IMR-90 (cell line): ENCODE measurements around the gene STXBP6. TPM values are rescaled to one million over a fixed set of nuclear protein-coding genes. Genes with fewer than 3 reads are reported as not detected.

ENCODE experiments used
- ATAC-seq: fragments of 200-7000 bp; cut with Tn5 transposase; 2 replicates; pipeline ENCODE4 v1.9.1; 2020; ENCODE audit warnings: low read depth, mild to moderate bottlenecking, moderate library complexity
- BruUV-seq: library from RNA; stranded (reverse); fragments of 400-500 nt; replicated peaks from 2 replicates; lab custom pipeline; 2021; lab: Mats Ljungman, UMichigan
- CTCF ChIA-PET: fragments of 300-600 bp; formaldehyde crosslinking; extraction: SDS; loops from one replicate; lab custom pipeline; 2021; ENCODE audit warnings: antibody characterized with exemption; lab: Yijun Ruan, JAX
- POLR2A ChIA-PET: fragments of 300-600 bp; sonication (Branson Sonifier 250); formaldehyde crosslinking; loops from one replicate; lab custom pipeline; 2022; ENCODE audit warnings: antibody characterized with exemption; ENCODE audit not compliant: unreplicated experiment; lab: Charles Lee
- DNase-seq: peaks from one replicate; pipeline ENCODE4 v3.0.0; 2013
- H2AFZ ChIP-seq: replicated peaks from 2 replicates; pipeline ENCODE3; 2013; ENCODE audit warnings: low read length, mild to moderate bottlenecking; ENCODE audit not compliant: poor library complexity
- H2AK5ac ChIP-seq: 2 replicates; pipeline ENCODE4 v1.6.1; 2013; ENCODE audit warnings: low read depth, low read length, inconsistent platforms
- H2AK9ac ChIP-seq: replicated peaks from 2 replicates; pipeline ENCODE3; 2013; ENCODE audit warnings: mild to moderate bottlenecking, low read depth, low read length, moderate library complexity; ENCODE audit not compliant: poor library complexity
- H2BK120ac ChIP-seq: 2 replicates; pipeline ENCODE4 v1.6.1; 2013; ENCODE audit warnings: low read depth, low read length, inconsistent platforms
- H2BK15ac ChIP-seq: 3 replicates; pipeline ENCODE4 v1.6.1; 2013; ENCODE audit warnings: low read depth, low read length, inconsistent platforms
- H2BK20ac ChIP-seq: 2 replicates; pipeline ENCODE4 v1.6.1; 2013; ENCODE audit warnings: low read depth, mild to moderate bottlenecking, inconsistent platforms, low read length, moderate library complexity
- H2BK5ac ChIP-seq: 2 replicates; pipeline ENCODE4 v1.6.1; 2013; ENCODE audit warnings: mild to moderate bottlenecking, low read depth, low read length, inconsistent platforms; ENCODE audit not compliant: poor library complexity, severe bottlenecking
- H3K14ac ChIP-seq: replicated peaks from 2 replicates; pipeline ENCODE4 v1.6.1; 2013; ENCODE audit warnings: low read depth, low read length, inconsistent platforms
- H3K18ac ChIP-seq: 2 replicates; pipeline ENCODE4 v1.6.1; 2013; ENCODE audit warnings: low read depth, low read length, control low read depth
- H3K23ac ChIP-seq: 2 replicates; pipeline ENCODE4 v1.6.1; 2013; ENCODE audit warnings: low read depth, low read length, inconsistent platforms
- H3K27ac ChIP-seq: 2 replicates; pipeline ENCODE4 v1.5.1; 2013; ENCODE audit warnings: mild to moderate bottlenecking, control low read depth, low read length; ENCODE audit not compliant: insufficient read depth
- H3K27me3 ChIP-seq: 2 replicates; pipeline ENCODE4 v1.6.1; 2013; ENCODE audit warnings: low read length; ENCODE audit not compliant: control insufficient read depth, insufficient read depth
- H3K36me3 ChIP-seq: 2 replicates; pipeline ENCODE4 v1.6.1; 2013; ENCODE audit warnings: low read length, mixed read lengths; ENCODE audit not compliant: control insufficient read depth, insufficient read depth
- H3K4ac ChIP-seq: 2 replicates; pipeline ENCODE4 v1.6.1; 2013; ENCODE audit warnings: low read depth, low read length, inconsistent platforms
- H3K4me1 ChIP-seq: 2 replicates; pipeline ENCODE4 v1.6.1; 2013; ENCODE audit warnings: low read length, mixed read lengths; ENCODE audit not compliant: control insufficient read depth, insufficient read depth
- H3K4me2 ChIP-seq: 2 replicates; pipeline ENCODE4 v1.6.1; 2013; ENCODE audit warnings: low read depth, mild to moderate bottlenecking, control low read depth, low read length, moderate library complexity
- H3K4me3 ChIP-seq: 2 replicates; pipeline ENCODE4 v1.5.1; 2013; ENCODE audit warnings: low read depth, mild to moderate bottlenecking, control low read depth, low read length, moderate library complexity; ENCODE audit not compliant: insufficient read depth
- H3K56ac ChIP-seq: 2 replicates; pipeline ENCODE4 v1.6.1; 2013; ENCODE audit warnings: low read length, inconsistent platforms; ENCODE audit not compliant: insufficient read depth; ENCODE audit errors: extremely low read depth
- H3K79me1 ChIP-seq, 2 experiments: 2 replicates each; pipeline ENCODE4 v1.6.1; 2013; ENCODE audit warnings: low read length in 2 of 2, inconsistent platforms in 1 of 2, low read depth in 1 of 2
- H3K9ac ChIP-seq: 2 replicates; pipeline ENCODE4 v1.6.1; 2013; ENCODE audit warnings: low read depth, low read length, control low read depth
- H3K9me1 ChIP-seq: 2 replicates; pipeline ENCODE4 v1.6.1; 2013; ENCODE audit warnings: low read length, inconsistent platforms; ENCODE audit not compliant: insufficient read depth
- H3K9me3 ChIP-seq: 2 replicates; pipeline ENCODE4 v1.6.1; 2013; ENCODE audit warnings: low read length; ENCODE audit not compliant: control insufficient read depth, insufficient read depth
- H4K20me1 ChIP-seq: 2 replicates; pipeline ENCODE4 v1.6.1; 2013; ENCODE audit warnings: low read length, inconsistent platforms; ENCODE audit not compliant: insufficient read depth
- H4K5ac ChIP-seq: 2 replicates; pipeline ENCODE4 v1.6.1; 2013; ENCODE audit warnings: mild to moderate bottlenecking, low read depth, low read length, control low read depth
- H4K8ac ChIP-seq, 2 experiments: 2 replicates each; pipeline ENCODE4 v1.6.1; 2013; ENCODE audit warnings: low read depth in 2 of 2, low read length in 2 of 2, control low read depth in 1 of 2, inconsistent platforms in 1 of 2
- H4K91ac ChIP-seq: 2 replicates; pipeline ENCODE4 v1.6.1; 2013; ENCODE audit warnings: low read depth, low read length, inconsistent platforms; ENCODE audit not compliant: insufficient read depth
- BHLHE40 ChIP-seq: fragments of 150-350 bp; IDR thresholded peaks from 2 replicates; pipeline ENCODE4 v1.6.1; 2016; ENCODE audit warnings: mild to moderate bottlenecking, low read depth, low read length
- CEBPB ChIP-seq: IDR thresholded peaks from 2 replicates; pipeline ENCODE4 v1.6.1; 2012; ENCODE audit warnings: low read depth, low read length, improper control_type of control experiment
- CHD1 ChIP-seq: IDR thresholded peaks from 2 replicates; pipeline ENCODE4 v1.6.1; 2012; ENCODE audit warnings: low read depth, low read length, improper control_type of control experiment
- FOS ChIP-seq: fragments of 150-350 bp; IDR thresholded peaks from 2 replicates; pipeline ENCODE4 v1.6.1; 2016; ENCODE audit warnings: low read depth, low read length
- MAFK ChIP-seq: IDR thresholded peaks from 2 replicates; pipeline ENCODE4 v1.6.1; 2012; ENCODE audit warnings: low read depth, low read length, improper control_type of control experiment
- MAZ ChIP-seq: IDR thresholded peaks from 2 replicates; pipeline ENCODE4 v1.6.1; 2012; ENCODE audit warnings: low read depth, mild to moderate bottlenecking, low read length, improper control_type of control experiment, moderate library complexity, borderline replicate concordance
- MXI1 ChIP-seq: IDR thresholded peaks from 2 replicates; pipeline ENCODE4 v1.6.1; 2012; ENCODE audit warnings: low read depth, mild to moderate bottlenecking, low read length, moderate library complexity, borderline replicate concordance
- NFE2L2 ChIP-seq: fragments of 150-350 bp; IDR thresholded peaks from 2 replicates; pipeline ENCODE4 v1.6.1; 2016; ENCODE audit warnings: low read depth, mild to moderate bottlenecking, low read length
- POLR2A ChIP-seq: IDR thresholded peaks from 2 replicates; pipeline ENCODE4 v1.6.1; 2012; ENCODE audit warnings: mild to moderate bottlenecking, low read depth, low read length
- RAD21 ChIP-seq: IDR thresholded peaks from 2 replicates; pipeline ENCODE4 v1.6.1; 2012; ENCODE audit warnings: low read length, improper control_type of control experiment
- RCOR1 ChIP-seq: IDR thresholded peaks from 2 replicates; pipeline ENCODE4 v1.6.1; 2012; ENCODE audit warnings: mild to moderate bottlenecking, low read length, improper control_type of control experiment; ENCODE audit not compliant: insufficient replicate concordance
- RFX5 ChIP-seq: IDR thresholded peaks from 2 replicates; pipeline ENCODE4 v1.8.0; 2012; ENCODE audit warnings: low read depth, mild to moderate bottlenecking, low read length, moderate library complexity
- SMC3 ChIP-seq: fragments of 150-350 bp; IDR thresholded peaks from 2 replicates; pipeline ENCODE4 v1.6.1; 2016; ENCODE audit warnings: low read depth, mild to moderate bottlenecking, antibody characterized with exemption, low read length, moderate library complexity
- WGBS, 2 experiments: methylation state at CpG; one replicate each; pipeline versions ENCODE4 v1.1.5 to v1.1.7; 2013; ENCODE audit warnings: missing lambda C conversion rate in 2 of 2; ENCODE audit not compliant: insufficient read length in 1 of 2; ENCODE audit errors: extremely low coverage in 2 of 2; 5-methylcytosine and 5-hydroxymethylcytosine counted together
- dilution Hi-C: fragments of 300-500 bp; cut with HindIII; formaldehyde crosslinking; loops from one replicate; pipeline ENCODE4 v1.14.3; 2018; ENCODE audit warnings: low sequenced_read_pairs; ENCODE audit not compliant: unreplicated experiment
- in situ Hi-C: fragments of 300-500 bp; cut with MboI; formaldehyde crosslinking; loops from 3 replicates; pipeline ENCODE4 v1.14.3; 2019; ENCODE audit warnings: low sequenced_read_pairs, inconsistent platforms, mixed read lengths
- intact Hi-C: fragments of 100-400 bp; cut with micrococcal nuclease; formaldehyde crosslinking; loops from 2 replicates; pipeline ENCODE4 v1.10.0; 2022
- polyA plus RNA-seq, 3 experiments: library from polyadenylated mRNA; depleted of rRNA; stranded (reverse); fragments of >200 nt; gene quantifications; 2 replicates each; pipeline ENCODE4 v1.2.3, GENCODE V29; 2012; ENCODE audit warnings: low replicate concordance in 1 of 3
- total RNA-seq: library from RNA; depleted of rRNA; stranded (reverse); fragments of >200 nt; gene quantifications from 2 replicates; pipeline ENCODE4 v1.2.3, GENCODE V29; 2012
- TF ChIP-seq, protein P1 (sequence below): fragments of 150-350 bp; IDR thresholded peaks from 2 replicates; pipeline ENCODE4 v1.6.1; 2016; ENCODE audit warnings: low read depth, mild to moderate bottlenecking, low read length, moderate library complexity, borderline replicate concordance
- TF ChIP-seq, protein P2 (sequence below): conservative IDR thresholded peaks from 2 replicates; pipeline ENCODE4 v1.5.1; 2012; ENCODE audit warnings: mild to moderate bottlenecking, low read depth, low read length, improper control_type of control experiment
- TF ChIP-seq, protein P3 (sequence below): fragments of 150-350 bp; IDR thresholded peaks from 2 replicates; pipeline ENCODE4 v1.6.1; 2017; ENCODE audit warnings: mild to moderate bottlenecking, antibody characterized with exemption, low read length, low read depth

Gene STXBP6
- total and polyA plus RNA-seq, 2 of the 4 experiments (the other 2 are of a cell fraction), result 14.2 to 14.3 TPM

DNA sequence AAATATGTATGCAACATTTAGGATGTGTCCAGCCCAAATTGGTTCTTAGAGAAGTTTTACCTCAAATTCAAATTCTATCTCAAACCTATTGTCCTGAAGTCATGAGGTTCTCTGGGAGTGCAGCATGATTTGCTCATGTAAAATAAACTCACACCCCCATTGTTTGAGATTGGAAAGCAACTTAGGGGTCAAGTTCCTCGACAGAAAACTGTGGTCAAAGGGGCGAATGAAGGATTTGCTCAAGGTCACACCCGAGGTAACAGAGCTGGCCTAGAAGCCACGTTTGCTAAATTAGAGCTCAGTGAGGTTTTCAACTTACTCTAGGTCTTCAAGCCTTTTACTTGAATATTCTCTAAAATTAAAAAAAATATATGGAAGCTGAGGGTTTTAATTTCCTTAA is 218.3 kb downstream of the STXBP6 start:
- H3K27ac ChIP-seq, result no peak overlapping the region
- H2AK5ac ChIP-seq, result no peak overlapping the region
- H3K14ac ChIP-seq, result no peak overlapping the region
- no peak overlapping the region for H2BK5ac ChIP-seq
- no peak overlapping the region for H3K23ac ChIP-seq
- H4K8ac ChIP-seq, result no peak overlapping the region
- no CpG with 5 or more reads among the region's 4 CpGs for WGBS, 2 experiments
- H3K4ac ChIP-seq, result no peak overlapping the region
- in situ Hi-C loops (no loop called here), intact Hi-C loops (no loop called here), dilution Hi-C loops (no loop called here)
- H3K4me3 ChIP-seq, result no peak overlapping the region
- no peak for ATAC-seq
- H4K20me1 ChIP-seq, result no peaks in the 10 kb centered on the region
- no peak overlapping the region for H3K56ac ChIP-seq
- no peak overlapping the region for H4K91ac ChIP-seq
- CTCF ChIA-PET, result no interaction called here
- H2BK20ac ChIP-seq, result no peak overlapping the region
- no peaks in the 10 kb centered on the region for H3K36me3 ChIP-seq
- no peaks in the 10 kb centered on the region for H3K9me1 ChIP-seq
- no TSS peak for BruUV-seq
- H2AFZ ChIP-seq, result no peak overlapping the region
- H2AK9ac ChIP-seq, result no peak overlapping the region
- no peak overlapping the region for H3K18ac ChIP-seq
- H3K4me2 ChIP-seq, result no peak overlapping the region
- no peak overlapping the region for H2BK15ac ChIP-seq
- DNase-seq, result no peak
- H3K79me1 ChIP-seq, result no peaks in the 10 kb centered on the region
- H2BK120ac ChIP-seq, result no peak overlapping the region
- no peak overlapping the region for H4K5ac ChIP-seq
- H3K9ac ChIP-seq, result no peak overlapping the region
- POLR2A ChIA-PET, result no interaction called here
- no peak for TF ChIP-seq RAD21
- TF ChIP-seq BHLHE40, result no peak
- TF ChIP-seq CEBPB, result no peak
- no peak for TF ChIP-seq SMC3
- TF ChIP-seq MAFK, result no peak
- TF ChIP-seq FOS, result no peak
- TF ChIP-seq MAZ, result no peak
- TF ChIP-seq, protein P1, sequence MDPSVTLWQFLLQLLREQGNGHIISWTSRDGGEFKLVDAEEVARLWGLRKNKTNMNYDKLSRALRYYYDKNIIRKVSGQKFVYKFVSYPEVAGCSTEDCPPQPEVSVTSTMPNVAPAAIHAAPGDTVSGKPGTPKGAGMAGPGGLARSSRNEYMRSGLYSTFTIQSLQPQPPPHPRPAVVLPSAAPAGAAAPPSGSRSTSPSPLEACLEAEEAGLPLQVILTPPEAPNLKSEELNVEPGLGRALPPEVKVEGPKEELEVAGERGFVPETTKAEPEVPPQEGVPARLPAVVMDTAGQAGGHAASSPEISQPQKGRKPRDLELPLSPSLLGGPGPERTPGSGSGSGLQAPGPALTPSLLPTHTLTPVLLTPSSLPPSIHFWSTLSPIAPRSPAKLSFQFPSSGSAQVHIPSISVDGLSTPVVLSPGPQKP, result no peak
- TF ChIP-seq, protein P2, sequence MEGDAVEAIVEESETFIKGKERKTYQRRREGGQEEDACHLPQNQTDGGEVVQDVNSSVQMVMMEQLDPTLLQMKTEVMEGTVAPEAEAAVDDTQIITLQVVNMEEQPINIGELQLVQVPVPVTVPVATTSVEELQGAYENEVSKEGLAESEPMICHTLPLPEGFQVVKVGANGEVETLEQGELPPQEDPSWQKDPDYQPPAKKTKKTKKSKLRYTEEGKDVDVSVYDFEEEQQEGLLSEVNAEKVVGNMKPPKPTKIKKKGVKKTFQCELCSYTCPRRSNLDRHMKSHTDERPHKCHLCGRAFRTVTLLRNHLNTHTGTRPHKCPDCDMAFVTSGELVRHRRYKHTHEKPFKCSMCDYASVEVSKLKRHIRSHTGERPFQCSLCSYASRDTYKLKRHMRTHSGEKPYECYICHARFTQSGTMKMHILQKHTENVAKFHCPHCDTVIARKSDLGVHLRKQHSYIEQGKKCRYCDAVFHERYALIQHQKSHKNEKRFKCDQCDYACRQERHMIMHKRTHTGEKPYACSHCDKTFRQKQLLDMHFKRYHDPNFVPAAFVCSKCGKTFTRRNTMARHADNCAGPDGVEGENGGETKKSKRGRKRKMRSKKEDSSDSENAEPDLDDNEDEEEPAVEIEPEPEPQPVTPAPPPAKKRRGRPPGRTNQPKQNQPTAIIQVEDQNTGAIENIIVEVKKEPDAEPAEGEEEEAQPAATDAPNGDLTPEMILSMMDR, result no peak
- TF ChIP-seq POLR2A, result no peak
- TF ChIP-seq RFX5, result no peak
- no peak for TF ChIP-seq RCOR1
- TF ChIP-seq CHD1, result no peak
- TF ChIP-seq, protein P3, sequence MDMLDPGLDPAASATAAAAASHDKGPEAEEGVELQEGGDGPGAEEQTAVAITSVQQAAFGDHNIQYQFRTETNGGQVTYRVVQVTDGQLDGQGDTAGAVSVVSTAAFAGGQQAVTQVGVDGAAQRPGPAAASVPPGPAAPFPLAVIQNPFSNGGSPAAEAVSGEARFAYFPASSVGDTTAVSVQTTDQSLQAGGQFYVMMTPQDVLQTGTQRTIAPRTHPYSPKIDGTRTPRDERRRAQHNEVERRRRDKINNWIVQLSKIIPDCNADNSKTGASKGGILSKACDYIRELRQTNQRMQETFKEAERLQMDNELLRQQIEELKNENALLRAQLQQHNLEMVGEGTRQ, result no peak
- TF ChIP-seq NFE2L2, result no peak
- TF ChIP-seq MXI1, result no peak
- H3K27me3 ChIP-seq, result no peaks in the 10 kb centered on the region
- no peaks in the 10 kb centered on the region for H3K4me1 ChIP-seq
- H3K9me3 ChIP-seq, result no peaks in the 10 kb centered on the region
